NCI-H146 treated with DMSO at 0.1 percent for 48 hours (cell line): ENCODE data around the gene EIF4B.

Experiments used
- DNase-seq: peaks from one replicate; lab custom pipeline; 2025; ENCODE audit not compliant: unreplicated experiment; lab: John Stamatoyannopoulos, UW

The EIF4B gene

DNA sequence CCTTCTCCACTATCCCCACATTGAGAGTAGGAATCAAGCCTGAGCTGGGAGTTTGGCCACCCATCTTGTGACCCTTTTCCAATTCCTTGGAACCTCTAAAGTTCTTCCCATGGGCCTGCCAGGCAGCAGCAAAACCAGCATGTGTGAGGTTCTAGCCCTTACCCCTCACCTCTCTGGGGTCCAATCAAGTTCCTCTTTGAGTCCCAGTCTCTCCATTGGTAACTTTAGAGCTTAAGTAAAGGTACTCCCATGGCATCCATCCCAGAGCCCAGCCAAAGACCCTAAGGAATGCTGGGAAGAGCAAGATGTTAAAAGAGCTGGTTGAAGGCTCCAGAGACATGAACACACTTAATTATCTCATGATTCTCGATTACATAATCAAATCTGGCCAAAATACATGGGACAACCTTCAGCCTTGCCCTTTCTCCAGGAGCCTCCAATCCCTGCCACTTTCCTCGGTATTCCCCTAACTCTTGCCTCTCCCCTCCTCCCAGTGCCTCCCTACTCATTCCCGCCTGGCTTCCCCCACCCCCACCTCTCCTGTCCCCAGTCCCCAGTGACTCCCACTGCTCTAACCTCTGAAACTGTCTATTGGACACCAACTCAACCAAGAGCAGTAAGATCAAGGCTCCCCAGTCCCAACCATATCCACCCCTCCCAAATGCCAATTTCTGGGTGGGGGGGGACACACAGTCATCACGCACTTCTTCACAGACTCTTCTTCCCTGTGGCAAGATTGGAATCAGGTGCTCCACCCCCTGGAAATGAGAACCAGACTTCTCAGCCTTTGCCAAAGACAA lies 38.8 kb downstream of the EIF4B start:
- no peak for DNase-seq

DNA sequence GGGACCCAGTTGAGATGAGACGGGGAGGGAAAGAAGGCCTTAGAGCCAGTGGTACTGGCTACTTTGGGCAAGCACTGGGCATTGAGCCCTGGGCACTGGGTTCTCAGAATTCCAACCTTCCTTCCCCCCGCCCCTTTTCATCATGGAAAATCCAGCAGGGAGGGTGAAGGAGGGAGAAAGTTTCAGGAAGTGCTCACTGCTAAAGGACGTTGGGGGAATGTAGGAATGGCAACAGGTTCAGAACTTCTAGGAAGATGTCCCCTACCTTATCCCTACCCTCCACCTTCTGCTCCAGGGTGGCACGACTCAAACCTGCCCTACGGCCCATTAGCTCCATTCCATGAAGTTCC lies 39.4 kb downstream of the EIF4B start:
- DNase-seq: no peak

GRCh38 chr12:53046655-53047220 lies 40.5 kb downstream of the EIF4B start:
- DNase-seq: peak; percentile 76

- peak; percentile 76 for DNase-seq
These were observed 41.2 kb downstream of the EIF4B start for GRCh38 chr12:53047221-53048032.

DNA sequence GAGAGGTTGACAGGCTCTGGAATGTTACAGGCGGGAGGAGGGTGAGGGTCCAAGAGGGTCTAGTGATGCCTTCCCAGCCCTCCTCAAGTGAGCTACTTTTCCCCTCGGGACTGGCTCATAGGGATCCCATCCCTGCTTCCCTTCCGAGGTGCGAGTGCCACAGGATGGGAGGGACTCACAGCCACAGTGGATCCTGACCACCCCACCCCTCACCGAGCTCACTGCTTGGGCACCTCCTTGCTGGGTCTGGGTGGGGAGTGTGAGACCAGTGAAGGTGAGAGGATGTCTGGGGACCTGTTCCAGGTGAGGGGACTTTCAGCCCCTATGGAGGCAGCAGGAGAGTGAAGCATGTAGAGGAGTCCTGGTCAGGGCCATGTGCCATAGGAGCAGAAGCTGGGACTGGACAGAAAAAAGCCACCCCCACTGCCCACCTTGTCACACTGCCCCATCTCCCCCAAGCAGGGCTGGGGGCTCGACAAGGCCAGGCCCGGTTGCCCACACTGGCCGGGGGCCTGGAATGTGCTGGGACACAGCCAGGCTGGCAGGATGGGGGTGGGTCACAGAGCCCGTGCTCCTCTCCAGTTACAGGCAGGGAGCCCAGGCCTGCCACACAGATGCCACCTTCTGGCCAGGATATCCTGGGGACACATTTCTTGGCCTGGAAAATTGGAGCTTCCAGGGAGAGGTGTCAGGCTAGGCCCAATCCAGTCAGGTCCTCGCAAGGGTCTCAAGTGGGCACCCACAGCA lies 42.0 kb downstream of the EIF4B start:
- no peak for DNase-seq

GRCh38 chr12:53048780-53049401 lies 42.6 kb downstream of the EIF4B start:
- DNase-seq: no peak

- no peak for DNase-seq
These were observed 43.5 kb downstream of the EIF4B start, which contains the start of gene TNS2 for GRCh38 chr12:53049571-53050318. TNS2 (plus strand) TSS chr12:53050065; CDS start chr12:53050186, 121 bp downstream.

- DNase-seq: no peak
These were observed 44.3 kb downstream of the EIF4B start for GRCh38 chr12:53050426-53051057.

DNA sequence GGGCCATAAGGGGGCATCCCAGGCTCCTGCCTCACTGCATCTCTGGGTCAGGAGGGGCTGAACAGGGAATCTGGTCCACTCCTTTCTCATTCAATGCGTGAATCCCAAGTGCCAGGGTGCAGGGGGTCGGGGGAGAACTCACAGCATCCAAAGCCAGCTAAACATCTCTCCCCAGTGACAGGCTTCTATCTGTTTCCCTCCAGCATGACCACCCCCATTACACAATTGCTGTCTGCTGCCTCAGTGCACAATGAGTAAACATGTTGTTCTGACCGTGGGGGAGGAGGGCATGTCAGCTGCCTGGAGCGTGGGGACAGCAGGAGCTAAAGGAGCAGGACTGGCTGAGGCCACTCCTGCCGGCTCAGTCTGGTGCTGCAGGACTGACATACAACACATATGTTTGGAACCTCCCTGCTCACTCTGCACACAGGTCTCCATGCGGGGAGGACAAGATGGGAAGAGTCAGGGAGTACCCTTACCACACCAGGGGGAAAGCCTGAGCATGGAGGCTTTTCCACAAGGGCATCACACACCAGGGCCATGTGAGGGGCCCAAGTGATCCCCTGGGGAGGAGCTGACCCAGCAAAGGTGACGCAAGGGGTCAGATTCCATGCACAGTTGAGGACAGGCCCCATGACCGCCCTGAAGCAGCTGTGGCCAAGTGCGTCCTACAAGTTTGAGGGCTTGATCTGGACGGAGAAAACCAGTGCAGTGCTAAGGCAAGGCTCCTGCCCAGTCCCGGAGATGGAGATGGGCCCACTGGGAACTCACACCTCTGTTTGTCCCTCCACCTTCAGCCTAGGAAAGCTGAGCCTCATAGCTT lies 45.0 kb downstream of the EIF4B start:
- no peak for DNase-seq

DNA sequence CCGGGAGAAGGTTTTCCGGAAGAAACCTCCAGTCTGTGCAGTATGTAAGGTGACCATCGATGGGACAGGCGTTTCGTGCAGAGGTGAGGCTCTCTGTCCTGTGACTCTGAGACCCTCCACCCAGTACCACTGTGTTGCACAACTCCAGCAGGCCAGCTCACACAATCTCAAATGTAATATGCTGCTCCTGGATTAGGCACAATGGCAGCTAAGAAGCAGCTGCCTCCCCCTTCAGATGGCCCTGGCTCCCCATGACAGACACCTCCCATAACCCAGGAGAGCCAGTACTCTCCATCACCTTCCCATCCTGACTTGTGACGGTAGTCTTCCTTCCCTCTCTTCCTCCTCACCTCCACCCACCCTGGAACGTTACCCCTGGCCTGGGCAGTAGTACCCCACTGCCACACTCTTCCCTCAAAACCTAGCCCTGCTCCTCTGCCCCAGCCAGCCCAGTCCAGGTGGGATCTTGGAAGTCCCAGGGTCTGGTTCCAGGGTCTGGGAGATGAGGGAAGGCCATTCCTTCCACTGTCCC lies 45.7 kb downstream of the EIF4B start:
- no peak for DNase-seq

DNA sequence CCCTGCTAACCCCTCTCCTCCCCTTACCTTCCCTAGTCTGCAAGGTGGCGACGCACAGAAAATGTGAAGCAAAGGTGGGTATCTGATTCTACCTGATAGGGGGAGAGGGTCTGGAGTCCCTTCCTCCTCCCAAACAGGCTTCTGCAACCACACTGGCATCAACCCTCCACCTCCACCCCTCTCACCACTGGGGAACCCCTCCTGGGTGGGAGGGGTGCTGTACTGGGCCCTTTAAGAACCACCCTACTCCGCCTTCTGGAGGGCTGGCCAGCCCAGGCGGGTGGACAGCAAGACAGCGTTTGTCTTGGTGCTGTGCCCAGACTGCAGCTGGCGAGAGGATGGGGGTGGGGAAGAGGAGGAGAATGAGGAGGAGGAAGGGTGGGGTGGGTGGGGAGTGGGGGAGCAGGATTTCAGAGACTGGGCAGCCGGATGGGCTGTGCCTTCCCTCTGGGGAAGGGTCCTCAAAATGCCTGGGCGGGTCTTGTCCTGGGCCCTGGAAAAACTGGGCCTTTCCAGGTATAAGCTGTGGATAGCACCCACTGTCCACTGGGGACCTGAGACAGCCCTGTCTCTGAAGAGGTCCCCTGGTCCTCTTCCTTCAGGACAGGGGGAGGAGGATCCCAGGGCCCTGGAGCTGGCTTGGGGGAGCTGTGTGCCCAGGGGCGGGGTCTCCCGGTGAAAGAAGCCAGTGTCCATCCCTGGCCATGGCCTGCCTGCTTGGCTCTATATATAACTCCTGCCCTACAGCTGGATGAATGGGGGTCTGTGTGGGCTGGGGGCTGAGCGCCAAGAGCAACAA lies 46.4 kb downstream of the EIF4B start:
- DNase-seq: no peak

- DNase-seq: peak; percentile 76
These were observed 47.2 kb downstream of the EIF4B start for GRCh38 chr12:53053218-53054111.

GRCh38 chr12:53054112-53054878 lies 48.0 kb downstream of the EIF4B start:
- DNase-seq: peak; percentile 96

DNA sequence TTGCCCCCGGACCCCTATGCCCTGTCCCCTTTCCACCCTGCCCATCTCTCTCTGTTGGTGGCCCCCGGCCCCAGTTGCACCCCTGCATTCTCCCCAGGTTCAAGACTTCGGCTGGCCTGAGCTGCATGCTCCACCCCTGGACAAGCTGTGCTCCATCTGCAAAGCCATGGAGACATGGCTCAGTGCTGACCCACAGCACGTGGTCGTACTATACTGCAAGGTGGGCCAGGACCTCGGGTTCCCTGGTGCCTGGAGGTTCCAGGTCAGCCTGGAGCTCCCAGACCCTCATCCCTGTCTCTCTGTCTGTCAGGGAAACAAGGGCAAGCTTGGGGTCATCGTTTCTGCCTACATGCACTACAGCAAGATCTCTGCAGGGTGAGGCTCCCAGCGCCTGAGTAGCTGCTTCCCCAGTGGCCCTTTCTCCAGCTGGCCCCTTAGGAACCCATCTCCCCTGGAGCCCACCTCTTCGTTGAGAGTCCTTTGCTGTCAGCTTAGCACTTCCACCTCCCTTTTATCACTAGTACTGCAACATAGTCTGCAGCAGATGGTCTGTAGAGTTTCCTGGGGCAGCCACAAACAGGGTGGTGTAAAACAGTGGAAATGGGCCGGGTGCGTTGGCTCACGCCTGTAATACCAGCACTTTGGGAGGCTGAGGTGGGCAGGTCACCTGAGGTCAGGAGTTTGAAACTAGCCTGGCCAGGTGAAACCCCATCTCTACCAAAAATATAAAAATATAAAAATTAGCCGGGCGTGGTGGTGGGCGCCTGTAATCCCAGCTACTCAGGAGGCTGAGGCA lies 49.4 kb downstream of the EIF4B start:
- no peak for DNase-seq

- DNase-seq: no peak
These were observed 50.0 kb downstream of the EIF4B start for GRCh38 chr12:53056296-53056695.
